ENCODE measurements around the gene SMIM24. TPM values are rescaled to one million over a fixed set of nuclear protein-coding genes. Genes with fewer than 3 reads are reported as not detected.

SMIM24 gene
- total and polyA plus RNA-seq, 4 donors: 0.10 to 0.22 (median 0.15) TPM; not detected in 1

- Histone ChIP-seq H3K4me1 (ENCODE audit: control insufficient read depth in 5 of 5, insufficient read depth in 5 of 5, low read length in 5 of 5) (peaks cover 0 to 19% (median 2%) of the 10 kb centered on the region in 5 donors), H3K4me3 (no peak overlapping the region), H3K9ac (ENCODE audit: insufficient read depth in 1 of 2, low read length in 2 of 2) (no peak overlapping the region), H3K36me3 (ENCODE audit: control insufficient read depth in 4 of 4, insufficient read depth in 4 of 4, low read length in 4 of 4) (peaks cover 0 to 16% (median 9%) of the 10 kb centered on the region in 4 donors), H3K27me3 (ENCODE audit: control insufficient read depth in 3 of 3, insufficient read depth in 3 of 3, low read length in 2 of 3) (no peaks in the 10 kb centered on the region), H3K27ac (ENCODE audit: low read depth in 1 of 2, low read length in 1 of 2) (no peak overlapping the region), H3K9me3 (ENCODE audit: control insufficient read depth in 4 of 4, insufficient read depth in 3 of 4, low read length in 3 of 4) (no peaks in the 10 kb centered on the region)
- TF ChIP-seq, protein P1, sequence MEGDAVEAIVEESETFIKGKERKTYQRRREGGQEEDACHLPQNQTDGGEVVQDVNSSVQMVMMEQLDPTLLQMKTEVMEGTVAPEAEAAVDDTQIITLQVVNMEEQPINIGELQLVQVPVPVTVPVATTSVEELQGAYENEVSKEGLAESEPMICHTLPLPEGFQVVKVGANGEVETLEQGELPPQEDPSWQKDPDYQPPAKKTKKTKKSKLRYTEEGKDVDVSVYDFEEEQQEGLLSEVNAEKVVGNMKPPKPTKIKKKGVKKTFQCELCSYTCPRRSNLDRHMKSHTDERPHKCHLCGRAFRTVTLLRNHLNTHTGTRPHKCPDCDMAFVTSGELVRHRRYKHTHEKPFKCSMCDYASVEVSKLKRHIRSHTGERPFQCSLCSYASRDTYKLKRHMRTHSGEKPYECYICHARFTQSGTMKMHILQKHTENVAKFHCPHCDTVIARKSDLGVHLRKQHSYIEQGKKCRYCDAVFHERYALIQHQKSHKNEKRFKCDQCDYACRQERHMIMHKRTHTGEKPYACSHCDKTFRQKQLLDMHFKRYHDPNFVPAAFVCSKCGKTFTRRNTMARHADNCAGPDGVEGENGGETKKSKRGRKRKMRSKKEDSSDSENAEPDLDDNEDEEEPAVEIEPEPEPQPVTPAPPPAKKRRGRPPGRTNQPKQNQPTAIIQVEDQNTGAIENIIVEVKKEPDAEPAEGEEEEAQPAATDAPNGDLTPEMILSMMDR (IDR thresholded peaks at IDR 0.05; ENCODE audit: control extremely low read depth, extremely low read depth): no peak
- no peak for ATAC-seq (ENCODE audit: insufficient read depth, low FRiP score)
- DNase-seq: no peak
- WGBS, 2 donors: 93 to 96% methylated on average over 17 of the region's 17 CpGs
Measured at GRCh38 chr19:3512562-3513228, 32.4 kb upstream of the SMIM24 start.

DNA sequence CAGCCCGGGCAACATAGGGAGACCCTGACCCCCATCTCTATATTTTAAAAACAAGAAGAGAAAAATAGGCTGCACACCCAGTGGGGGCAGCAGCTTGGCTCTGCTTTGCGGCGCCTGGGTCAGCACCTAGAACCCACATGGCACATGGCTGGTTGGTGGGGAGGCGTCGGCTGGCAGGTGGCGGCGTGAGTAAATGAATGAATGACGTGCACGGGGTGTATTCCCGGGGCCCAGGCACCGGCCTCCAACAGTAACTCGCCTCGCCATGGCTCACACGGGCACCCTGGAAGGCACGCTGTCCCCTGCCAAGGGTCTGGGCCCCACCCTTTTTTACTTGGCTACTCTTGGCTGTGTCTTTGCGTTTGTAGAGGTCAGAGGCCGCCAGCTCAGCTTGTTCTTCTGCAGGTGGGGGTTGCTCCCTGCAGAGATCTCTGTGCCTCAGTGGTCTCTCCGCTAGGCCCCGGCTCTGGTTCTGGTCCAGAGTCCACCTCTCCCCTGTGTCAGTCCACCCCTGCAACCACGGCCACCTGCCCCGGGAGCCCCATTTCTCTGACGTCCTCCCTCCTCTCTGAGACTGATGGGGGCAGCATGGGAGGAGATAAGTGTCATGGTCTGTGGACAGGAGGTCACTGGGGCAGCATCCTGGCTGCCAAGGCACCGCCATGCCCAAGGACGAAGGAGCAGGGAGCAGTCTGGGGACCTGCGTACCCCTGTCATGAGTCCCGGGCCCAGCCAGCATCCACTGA, 31.4 kb upstream of the SMIM24 start:
- Histone ChIP-seq H3K4me3 (no peak overlapping the region), H3K4me1 (ENCODE audit: control insufficient read depth in 5 of 5, insufficient read depth in 5 of 5, low read length in 5 of 5) (peaks cover 0 to 23% (median 5%) of the 10 kb centered on the region in 5 donors), H3K9ac (ENCODE audit: insufficient read depth in 1 of 2, low read length in 2 of 2) (no peak overlapping the region), H3K36me3 (ENCODE audit: control insufficient read depth in 4 of 4, insufficient read depth in 4 of 4, low read length in 4 of 4) (peaks cover 0 to 16% (median 9%) of the 10 kb centered on the region in 4 donors), H3K27me3 (ENCODE audit: control insufficient read depth in 3 of 3, insufficient read depth in 3 of 3, low read length in 2 of 3) (no peaks in the 10 kb centered on the region), H3K9me3 (ENCODE audit: control insufficient read depth in 4 of 4, insufficient read depth in 3 of 4, low read length in 3 of 4) (no peaks in the 10 kb centered on the region), H3K27ac (ENCODE audit: low read depth in 1 of 2, low read length in 1 of 2) (no peak overlapping the region)
- ATAC-seq (ENCODE audit: insufficient read depth, low FRiP score) (no peak), DNase-seq (no peak)
- WGBS, 2 donors: 88 to 90% methylated on average over 26 of the region's 26 CpGs
- TF ChIP-seq, protein P1 (IDR thresholded peaks at IDR 0.05; ENCODE audit: control extremely low read depth, extremely low read depth): no peak

- WGBS, 2 donors: 92 to 95% methylated on average over 21 to 22 of the region's 22 CpGs
- H3K9ac ChIP-seq (ENCODE audit: insufficient read depth in 1 of 2, low read length in 2 of 2): no peak overlapping the region
Measured at GRCh38 chr19:3510727-3511126, 30.4 kb upstream of the SMIM24 start.

More at GRCh38 chr19:3510727-3511126, 30.4 kb upstream of the SMIM24 start:
- DNase-seq: no peak
- H3K36me3 ChIP-seq (ENCODE audit: control insufficient read depth in 4 of 4, insufficient read depth in 4 of 4, low read length in 4 of 4): peaks cover 0 to 16% (median 9%) of the 10 kb centered on the region in 4 donors
- no peaks in the 10 kb centered on the region for H3K27me3 ChIP-seq (ENCODE audit: control insufficient read depth in 3 of 3, insufficient read depth in 3 of 3, low read length in 2 of 3)
- H3K27ac ChIP-seq (ENCODE audit: low read depth in 1 of 2, low read length in 1 of 2): no peak overlapping the region
- no peaks in the 10 kb centered on the region for H3K9me3 ChIP-seq (ENCODE audit: control insufficient read depth in 4 of 4, insufficient read depth in 3 of 4, low read length in 3 of 4)
- no peak overlapping the region for H3K4me3 ChIP-seq
- peaks cover 0 to 15% (median 5%) of the 10 kb centered on the region in 5 donors for H3K4me1 ChIP-seq (ENCODE audit: control insufficient read depth in 5 of 5, insufficient read depth in 5 of 5, low read length in 5 of 5)
- no peak for ATAC-seq (ENCODE audit: insufficient read depth, low FRiP score)
- TF ChIP-seq, protein P1 (IDR thresholded peaks at IDR 0.05; ENCODE audit: control extremely low read depth, extremely low read depth): no peak

Measured in lung (tissue), 12 donors.